RPMI8226 (cell line): ENCODE measurements around the gene SPAM1.
"Not testable (repeated sequence)": the region's sequence is repeated elsewhere in the genome, so short reads cannot be mapped to it uniquely, and the experiment has no call there.

Source experiments
- DNase-seq: peaks from one replicate; pipeline ENCODE4 v3.0.0-alpha.2; 2015

The SPAM1 gene

DNA sequence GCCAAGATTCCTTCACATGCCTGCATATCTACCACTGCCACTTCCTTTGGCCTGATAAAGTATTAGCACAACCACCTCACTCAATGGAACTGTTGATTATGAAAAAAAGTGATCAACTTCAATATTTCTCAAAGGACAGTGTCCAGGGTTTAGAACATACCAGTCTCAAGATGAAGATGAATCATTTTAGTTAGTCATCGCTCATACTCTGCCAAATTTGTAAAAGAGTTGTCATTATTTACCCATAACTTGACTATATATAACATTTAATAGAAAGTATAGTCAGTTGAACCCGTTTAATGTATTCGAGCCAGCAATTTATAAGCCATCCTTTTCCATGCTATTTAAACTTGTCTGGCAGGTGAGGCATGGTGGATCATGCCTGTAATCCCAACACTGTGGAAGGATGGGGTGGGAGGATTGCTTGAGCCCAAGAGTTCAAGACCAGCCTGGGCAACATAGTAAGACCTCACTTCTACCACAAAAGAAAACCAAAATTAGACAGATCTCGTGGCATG is 33.2 kb downstream of the SPAM1 start:
- DNase-seq = no peak

DNA sequence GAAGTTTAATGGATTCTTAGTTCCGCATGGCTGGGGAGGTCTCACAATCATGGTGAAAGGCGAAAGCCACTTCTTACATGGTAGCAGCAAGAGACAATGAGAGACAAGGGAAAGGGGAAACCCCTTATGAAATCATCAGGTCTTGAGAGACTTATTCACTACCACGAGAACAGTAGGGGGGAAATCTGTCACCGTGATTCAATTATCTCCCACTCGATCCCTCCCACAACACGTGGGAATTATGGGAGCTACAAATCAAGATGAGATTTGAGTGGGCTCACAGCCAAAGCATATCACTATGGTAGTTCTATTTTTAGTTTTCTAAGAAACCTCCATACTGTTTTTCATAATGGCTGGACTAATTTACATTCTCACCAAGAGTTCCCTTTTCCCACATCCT is 36.7 kb downstream of the SPAM1 start:
- no peak for DNase-seq

DNA sequence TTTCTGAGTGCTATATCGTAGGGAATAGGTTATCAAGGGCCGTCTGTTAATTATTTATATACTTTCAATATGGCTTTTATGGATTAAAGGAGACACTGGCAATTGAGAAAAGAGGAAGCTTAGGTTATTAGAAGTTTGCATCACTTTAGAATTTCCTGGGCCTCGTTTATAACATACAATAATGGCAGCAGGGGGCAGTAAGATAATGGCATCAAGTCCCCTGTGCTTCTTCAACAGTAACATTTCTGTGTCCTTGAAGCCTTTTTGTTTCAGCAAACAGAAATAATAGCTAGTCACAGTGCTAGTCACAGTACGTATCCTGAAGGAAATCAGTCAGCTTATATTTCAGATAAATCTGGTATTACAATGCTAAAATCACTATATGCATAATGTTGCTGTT is 41.9 kb downstream of the SPAM1 start:
- no peak for DNase-seq

DNA sequence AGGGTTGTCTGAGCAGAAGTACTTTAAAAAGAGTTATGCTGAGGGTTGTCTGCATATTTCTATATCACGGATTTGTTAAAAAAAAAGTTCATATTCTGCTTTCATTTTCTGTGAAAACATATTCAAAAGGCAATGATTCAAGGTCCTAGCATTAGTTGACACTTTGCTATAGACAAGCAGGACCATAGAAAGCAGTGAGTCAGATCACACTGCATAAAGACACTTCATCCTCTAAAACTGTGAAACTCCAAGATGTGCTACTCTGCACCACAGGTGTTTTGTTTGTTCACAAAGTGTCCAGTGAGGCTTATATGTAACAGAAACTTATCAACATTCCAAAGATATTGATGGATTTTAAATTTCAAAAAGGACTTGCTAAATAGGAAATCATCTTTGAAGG is 47.0 kb downstream of the SPAM1 start:
- no peak for DNase-seq

DNA sequence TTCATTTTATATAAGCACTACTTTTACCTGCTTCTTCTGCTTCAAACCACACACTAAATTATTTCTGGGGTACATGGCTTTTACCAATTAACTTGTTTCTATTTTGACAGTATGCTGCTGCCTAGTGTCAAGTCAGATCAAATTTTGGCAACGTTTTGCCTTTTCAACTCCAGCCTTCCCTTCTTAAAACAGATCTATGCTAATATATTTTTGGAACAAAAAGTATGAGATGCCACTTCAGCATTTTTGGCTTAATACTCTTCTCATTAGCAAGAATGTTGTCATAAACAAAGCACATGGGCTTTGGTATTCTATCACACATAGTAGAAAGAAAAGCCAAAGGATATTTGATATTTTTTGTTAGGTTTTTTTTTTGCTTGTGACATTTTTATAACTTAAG is 47.8 kb downstream of the SPAM1 start:
- DNase-seq = no peak

DNA sequence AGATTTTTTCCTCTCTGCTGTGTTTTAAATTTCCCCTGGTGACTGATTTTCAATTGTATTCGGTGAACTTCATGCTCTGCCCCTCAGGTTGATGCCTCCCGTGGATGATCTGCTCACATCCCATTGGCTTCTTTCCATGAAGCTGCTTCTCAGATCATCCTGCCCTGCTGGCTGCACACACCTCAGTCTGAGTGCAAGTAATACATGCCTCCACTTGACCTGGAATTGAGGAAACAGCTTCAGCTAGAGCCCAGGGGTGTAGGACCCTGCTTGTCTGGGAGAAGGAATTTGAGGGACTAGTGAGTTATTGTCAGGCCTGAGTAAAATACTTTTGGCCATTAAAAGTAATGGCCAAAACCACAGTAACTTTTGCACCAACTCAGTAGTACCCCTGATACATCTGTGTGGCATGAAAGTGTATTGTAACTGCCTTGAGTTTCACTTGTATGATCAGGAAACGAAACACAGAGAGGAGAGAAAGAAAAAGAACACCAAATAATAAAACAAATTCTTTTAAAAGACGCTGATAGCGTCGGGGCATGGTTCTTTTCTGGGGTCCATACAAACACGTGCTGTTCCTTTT is 49.4 kb downstream of the SPAM1 start:
- DNase-seq = no peak

DNA sequence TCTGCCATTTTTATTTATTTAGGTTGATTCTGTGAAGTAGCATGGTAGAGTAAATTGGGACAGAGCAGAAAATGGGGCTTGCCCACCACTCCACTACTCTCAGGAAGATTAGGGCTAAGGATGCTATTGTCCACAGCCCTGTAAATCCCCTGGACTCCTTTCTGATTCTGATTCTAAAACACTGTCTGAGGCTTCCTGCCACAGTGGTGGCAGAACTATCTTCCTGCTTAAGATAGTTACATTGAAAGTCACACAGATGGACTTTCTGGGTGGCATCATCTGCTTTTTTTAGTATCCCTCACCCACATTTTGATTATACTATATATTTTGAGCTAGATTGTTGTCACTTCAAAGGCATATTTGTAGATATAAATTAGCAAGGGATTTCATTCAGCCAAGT is 50.0 kb downstream of the SPAM1 start:
- DNase-seq = no peak

DNA sequence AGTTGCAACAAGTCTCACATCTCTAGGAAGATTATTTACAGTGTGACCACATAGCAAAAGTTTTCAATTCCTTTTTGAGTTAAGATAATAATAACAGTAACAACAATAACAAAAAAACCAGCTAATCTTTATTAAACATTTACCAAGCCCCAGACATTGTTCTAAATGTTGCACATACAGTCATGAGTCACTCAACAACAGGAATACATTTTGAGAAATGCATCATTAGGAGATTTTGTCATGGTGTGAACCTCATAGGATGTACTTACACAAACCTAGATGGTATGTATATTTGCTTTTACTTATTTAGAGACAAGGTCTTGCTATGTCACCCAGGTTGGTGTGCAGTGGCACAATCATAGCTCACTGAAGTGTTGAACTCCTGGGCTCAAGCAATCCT is 52.0 kb downstream of the SPAM1 start:
- no peak for DNase-seq

DNA sequence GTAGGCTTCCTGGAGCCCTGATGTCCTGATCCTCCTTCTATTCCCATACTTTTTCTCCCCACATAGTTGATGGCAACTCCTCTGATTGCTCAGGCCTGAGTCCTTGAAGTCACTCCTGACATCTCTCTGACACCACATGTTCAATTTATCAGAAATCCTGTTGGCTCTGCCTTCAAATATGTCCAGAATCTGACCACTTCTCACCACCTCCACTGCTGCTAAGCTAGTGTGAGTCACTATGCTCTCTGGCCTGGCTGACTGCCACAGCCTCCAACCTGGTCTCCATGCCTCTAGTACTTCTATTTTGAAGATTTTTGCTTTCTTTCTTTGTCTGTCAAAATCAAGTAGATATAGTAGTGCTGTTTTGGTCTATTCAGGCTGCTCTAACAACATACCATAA is 54.8 kb downstream of the SPAM1 start:
- no peak for DNase-seq

DNA sequence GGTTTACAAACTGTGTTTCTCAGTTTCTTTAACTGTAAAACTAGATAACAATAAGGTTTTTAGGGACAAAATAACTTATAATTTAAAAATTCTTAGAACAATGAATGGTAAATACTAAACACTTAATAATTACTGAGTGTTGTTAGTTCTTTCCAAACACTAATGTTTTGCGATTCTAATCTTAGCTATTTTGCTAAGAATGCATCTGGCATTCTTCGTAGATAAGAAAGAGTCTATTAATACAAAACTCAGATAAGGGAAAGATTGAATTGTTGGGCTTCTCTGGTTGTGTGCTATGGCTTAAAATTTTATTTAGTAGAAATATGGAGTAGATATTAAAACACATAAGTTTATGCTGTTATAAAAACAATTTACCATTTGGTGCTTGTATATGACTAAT is 62.4 kb downstream of the SPAM1 start:
- DNase-seq = no peak

DNA sequence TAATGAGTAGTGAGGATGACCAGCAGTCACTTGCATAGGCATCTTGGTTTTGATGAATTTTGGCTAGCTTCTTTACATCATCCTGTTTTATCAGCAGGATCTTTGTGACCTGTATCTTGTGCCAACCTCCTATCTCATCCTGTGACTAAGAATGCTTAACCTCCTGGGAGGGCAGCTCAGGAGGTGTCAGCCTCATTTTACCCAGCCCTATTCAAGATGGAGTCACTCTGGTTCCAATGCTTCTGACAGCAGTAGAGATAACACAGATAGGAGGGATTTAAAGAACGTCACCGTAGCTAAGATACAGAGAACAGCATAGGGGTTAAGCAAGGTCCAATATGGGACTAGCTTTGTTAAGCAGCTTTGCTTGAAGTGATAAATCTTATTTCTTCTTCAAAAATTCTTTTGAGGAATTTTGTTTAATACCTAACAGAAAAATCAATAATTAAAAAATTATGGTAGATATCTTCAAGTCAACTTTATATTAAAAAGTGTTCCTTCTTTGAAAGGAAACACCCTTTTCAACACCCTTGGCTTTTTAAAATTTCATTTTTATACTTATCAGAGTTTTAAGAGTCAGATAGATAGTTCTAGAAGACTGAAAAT is 68.0 kb downstream of the SPAM1 start:
- DNase-seq = no peak

DNA sequence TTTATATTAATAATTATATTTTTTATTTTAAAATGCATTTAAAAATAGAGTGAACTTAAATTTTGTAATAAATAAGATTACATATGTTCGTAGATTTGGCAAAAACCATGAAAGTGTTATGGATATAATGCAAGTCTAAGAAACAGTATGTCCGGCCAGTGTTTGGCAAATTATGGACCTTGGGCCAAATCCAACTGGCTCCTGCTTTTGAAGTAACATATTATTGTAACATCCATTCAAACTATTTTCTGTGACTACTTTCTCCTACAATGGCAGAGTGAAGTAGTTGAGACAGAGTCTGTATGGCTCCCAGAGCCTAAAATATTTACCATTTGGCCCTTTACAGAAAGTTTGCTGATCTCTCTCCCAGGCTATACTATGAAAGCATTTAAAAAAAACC is 69.0 kb downstream of the SPAM1 start:
- DNase-seq = no peak

DNA sequence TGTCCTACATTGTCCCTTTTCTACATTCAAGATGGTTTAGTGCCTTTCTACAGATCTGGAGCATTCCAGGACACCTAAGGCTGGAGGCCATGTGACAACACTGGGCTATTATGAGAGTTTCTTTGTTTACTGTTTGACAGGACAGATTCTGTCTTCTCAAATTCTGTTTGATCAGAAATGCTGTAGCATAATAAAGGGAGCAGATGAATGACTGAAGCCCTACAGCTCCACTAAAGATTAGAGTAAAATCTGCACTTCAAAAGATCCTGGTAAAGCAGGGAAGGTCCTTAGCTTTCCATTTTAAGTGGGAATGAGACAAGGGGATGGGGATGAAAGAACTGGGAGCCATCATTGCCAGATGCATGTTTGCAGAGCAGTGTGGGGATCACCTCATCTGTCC is 69.4 kb downstream of the SPAM1 start:
- DNase-seq = no peak

DNA sequence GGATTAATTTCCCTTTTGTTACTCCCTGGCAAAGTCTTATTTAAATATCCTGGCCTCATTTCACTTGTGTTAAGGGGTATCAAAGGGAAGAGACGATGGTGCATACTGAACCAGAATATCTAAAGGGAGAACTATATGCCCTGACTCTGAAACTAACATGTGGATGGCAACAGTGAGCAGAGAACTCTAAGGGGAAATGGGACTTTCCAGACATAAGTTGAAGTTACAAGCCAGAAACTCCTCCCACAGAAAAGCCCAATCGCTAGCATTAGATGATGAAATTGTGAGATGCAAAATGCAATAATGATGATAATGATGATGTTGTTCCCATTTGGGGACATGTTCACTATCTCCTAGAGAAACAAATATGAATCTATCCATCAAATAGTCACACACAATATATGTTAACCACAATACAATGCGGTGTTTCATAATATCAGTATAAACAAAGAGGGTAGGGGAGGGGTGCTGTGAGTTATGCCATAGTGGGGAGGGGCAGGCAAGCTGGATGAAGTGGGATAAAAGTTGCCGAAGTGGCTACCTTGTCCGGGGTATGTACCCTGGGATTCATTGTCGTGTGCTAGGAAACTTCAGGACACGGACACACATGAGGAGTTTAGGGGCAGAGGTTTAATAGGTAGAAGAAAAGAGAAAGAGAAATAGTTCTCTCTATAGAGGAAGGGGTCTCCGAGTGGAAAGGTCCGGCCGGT is 70.7 kb downstream of the SPAM1 start:
- no peak for DNase-seq

DNA sequence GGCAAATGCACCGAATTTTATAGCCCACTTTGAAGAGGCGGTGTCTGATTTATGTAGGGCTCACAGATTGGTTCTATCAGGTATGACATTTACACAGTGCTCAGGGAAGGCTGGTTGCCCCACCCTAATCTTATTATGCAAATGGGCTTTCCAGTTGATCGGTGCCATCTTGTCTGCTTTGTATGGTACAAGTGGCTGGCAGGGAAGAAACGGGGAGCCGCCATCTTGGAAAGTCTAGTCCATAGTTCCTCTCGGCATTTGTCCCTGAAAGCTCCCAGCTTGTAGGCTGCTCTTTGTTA is 71.2 kb downstream of the SPAM1 start:
- no peak for DNase-seq

DNA sequence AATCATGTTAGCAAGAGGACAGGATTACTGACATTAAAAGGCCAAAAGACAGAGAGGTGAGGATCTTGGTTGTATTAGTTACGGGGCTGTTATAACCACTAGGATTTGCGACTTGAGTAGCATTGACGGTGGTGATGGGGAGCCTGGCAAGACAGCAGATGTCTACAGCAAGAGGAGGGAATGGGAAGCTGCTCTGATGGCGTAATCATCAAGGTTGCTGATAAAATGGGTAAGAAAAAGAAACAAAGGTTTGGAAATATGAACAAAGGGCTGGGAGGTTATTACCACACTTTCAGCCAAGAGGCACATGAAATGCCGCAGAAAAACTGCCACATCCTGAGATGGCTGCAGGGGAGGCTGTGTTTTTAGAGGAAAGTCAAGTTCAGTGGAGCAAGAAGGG is 73.9 kb downstream of the SPAM1 start:
- no peak for DNase-seq

DNA sequence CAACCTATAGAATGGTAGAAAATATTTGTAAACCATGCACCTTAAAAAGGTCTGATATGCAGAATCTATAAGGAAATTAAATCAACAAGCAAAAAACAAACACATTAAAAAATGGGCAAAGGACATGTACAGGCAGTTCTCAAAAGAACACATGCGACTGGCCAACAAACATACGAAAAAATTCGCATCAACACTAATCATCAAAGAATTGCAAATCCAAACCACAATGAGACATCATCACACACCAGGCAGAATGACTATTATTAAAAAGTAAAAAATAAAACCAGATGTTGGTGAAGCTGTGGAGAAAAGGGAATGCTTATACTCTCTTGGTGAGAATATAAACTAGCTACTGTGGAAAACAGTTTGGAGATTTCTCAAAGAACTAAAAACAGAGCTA is 74.7 kb downstream of the SPAM1 start:
- no peak for DNase-seq

DNA sequence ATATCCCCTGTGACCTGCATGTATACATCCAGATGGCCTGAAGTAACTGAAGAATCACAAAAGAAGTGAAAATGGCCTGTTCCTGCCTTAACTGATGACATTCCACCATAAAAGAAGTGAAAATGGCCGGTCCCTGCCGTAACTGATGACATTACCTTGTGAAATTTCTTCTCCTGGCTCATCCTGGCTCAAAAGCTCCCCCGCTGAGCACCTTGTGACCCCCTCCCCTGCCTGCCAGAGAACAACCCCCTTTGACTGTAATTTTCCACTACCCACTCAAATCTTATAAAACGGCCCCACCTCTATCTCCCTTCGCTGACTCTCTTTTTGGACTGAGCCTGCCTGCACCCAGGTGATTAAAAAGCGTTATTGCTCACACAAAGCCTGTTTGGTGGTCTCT is 83.3 kb downstream of the SPAM1 start:
- not testable (repeated sequence) for DNase-seq

DNA sequence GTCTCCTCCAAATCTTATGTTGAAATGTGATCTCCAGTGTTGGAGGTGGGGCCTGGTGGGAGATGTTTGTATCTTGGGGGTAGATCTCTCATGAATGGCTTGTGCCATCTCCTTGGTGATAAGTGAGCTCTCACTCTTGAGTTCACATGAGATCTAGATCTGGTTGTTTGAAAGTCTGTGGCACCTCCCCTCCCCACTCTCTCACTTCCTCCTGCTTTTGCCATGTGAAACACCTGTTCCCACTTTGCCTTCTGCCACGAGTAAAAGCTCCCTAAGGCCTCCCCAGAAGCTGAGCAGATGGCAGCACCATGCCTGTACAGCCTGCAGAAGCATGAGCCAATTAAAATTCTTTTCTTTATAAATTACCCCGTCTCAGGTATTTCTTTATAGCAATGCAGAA is 84.3 kb downstream of the SPAM1 start:
- DNase-seq = no peak
